Measurements from ENCODE around the gene IFIT1. TPM values are rescaled to one million over a fixed set of nuclear protein-coding genes. Genes with fewer than 3 reads are reported as not detected.
A peak's percentile ranks its signal among the peaks of the same experiment; 100 is the strongest.

The IFIT1 gene
- total and polyA plus RNA-seq, 9 of the 15 experiments (the other 6 are each of a cell fraction or from before 2014, with no cell fraction given) = 0.03 to 0.40 (median 0.18) TPM

DNA sequence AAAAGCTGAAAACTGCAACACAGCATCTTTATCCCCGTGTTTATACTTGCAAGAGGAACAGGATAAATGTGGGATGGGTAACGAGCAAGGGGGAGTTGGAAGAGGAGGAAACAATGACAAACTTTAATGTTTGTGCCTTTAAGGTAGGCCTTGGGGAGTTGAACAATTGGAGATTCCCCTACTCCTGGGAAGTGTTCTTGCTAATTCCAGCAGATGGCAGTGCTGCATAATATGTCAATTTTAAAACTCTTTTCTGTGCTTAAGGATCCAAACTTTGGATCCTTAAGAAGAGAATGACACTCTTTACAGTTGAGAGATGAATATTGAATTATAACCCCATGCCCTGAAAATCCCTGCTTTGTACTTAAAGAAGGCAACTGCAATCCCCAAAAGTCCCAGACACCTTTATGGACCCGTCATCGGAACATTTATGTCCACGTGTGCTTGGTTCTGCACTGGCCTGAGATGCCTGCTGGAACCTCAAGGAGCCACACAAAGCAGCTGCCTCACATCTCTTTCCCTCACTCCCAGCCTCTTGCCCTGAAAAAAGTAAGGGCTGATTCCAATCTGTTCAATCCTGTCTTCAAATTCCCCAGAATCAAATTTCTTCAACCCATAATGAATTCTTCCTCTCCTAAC lies 33.9 kb downstream of the IFIT1 start (continued):
- peak; percentile 63; the same call in 1 of the 2 replicates for TF ChIP-seq REST (IDR thresholded peaks at IDR 0.05; ENCODE audit: borderline replicate concordance)
- no peak for TF ChIP-seq REST (CRISPR knock-in tag; IDR thresholded peaks at IDR 0.05; ENCODE audit: low read depth)
- TF ChIP-seq U2AF1 (optimal IDR thresholded peaks at IDR 0.05; ENCODE audit: low read depth, low read length) = no peak
- no peak for TF ChIP-seq MLX (CRISPR knock-in tag; conservative IDR thresholded peaks at IDR 0.05)
- TF ChIP-seq, protein P1, sequence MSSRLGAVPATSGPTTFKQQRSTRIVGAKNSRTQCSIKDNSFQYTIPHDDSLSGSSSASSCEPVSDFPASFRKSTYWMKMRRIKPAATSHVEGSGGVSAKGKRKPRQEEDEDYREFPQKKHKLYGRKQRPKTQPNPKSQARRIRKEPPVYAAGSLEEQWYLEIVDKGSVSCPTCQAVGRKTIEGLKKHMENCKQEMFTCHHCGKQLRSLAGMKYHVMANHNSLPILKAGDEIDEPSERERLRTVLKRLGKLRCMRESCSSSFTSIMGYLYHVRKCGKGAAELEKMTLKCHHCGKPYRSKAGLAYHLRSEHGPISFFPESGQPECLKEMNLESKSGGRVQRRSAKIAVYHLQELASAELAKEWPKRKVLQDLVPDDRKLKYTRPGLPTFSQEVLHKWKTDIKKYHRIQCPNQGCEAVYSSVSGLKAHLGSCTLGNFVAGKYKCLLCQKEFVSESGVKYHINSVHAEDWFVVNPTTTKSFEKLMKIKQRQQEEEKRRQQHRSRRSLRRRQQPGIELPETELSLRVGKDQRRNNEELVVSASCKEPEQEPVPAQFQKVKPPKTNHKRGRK (tag; IDR thresholded peaks at IDR 0.05) = no peak
- no peak for TF ChIP-seq ZNF518B (CRISPR knock-in tag; IDR thresholded peaks at IDR 0.05)
- TF ChIP-seq, protein P2, sequence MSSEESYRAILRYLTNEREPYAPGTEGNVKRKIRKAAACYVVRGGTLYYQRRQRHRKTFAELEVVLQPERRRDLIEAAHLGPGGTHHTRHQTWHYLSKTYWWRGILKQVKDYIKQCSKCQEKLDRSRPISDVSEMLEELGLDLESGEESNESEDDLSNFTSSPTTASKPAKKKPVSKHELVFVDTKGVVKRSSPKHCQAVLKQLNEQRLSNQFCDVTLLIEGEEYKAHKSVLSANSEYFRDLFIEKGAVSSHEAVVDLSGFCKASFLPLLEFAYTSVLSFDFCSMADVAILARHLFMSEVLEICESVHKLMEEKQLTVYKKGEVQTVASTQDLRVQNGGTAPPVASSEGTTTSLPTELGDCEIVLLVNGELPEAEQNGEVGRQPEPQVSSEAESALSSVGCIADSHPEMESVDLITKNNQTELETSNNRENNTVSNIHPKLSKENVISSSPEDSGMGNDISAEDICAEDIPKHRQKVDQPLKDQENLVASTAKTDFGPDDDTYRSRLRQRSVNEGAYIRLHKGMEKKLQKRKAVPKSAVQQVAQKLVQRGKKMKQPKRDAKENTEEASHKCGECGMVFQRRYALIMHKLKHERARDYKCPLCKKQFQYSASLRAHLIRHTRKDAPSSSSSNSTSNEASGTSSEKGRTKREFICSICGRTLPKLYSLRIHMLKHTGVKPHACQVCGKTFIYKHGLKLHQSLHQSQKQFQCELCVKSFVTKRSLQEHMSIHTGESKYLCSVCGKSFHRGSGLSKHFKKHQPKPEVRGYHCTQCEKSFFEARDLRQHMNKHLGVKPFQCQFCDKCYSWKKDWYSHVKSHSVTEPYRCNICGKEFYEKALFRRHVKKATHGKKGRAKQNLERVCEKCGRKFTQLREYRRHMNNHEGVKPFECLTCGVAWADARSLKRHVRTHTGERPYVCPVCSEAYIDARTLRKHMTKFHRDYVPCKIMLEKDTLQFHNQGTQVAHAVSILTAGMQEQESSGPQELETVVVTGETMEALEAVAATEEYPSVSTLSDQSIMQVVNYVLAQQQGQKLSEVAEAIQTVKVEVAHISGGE (CRISPR knock-in tag; IDR thresholded peaks at IDR 0.05) = no peak
